B cell (primary cell): ENCODE data around the gene IFNA10.
"Not testable (repeated sequence)": the region's sequence is repeated elsewhere in the genome, so short reads cannot be mapped to it uniquely, and the experiment has no call there.

Source experiments
- CTCF ChIP-seq: fragments of 200-600 bp; IDR thresholded peaks from one replicate; pipeline ENCODE4 v1.8.0; 2022; ENCODE audit warnings: antibody characterized with exemption, mild to moderate bottlenecking
- EZH2 ChIP-seq: IDR thresholded peaks from 2 replicates; pipeline ENCODE4 v1.6.1; 2012; ENCODE audit warnings: borderline replicate concordance, low read depth, mild to moderate bottlenecking, moderate library complexity, low read length; ENCODE audit not compliant: insufficient read depth, poor library complexity, severe bottlenecking

- not testable (repeated sequence) for TF ChIP-seq EZH2, CTCF
These were observed 10.3 kb upstream of the IFNA10 start, which contains the start of gene IFNA16 for GRCh38 chr9:21217211-21217610.
